Muscle of back (tissue), 11 donors: ENCODE measurements around the gene MAPK1IP1L. TPM values are rescaled to one million over a fixed set of nuclear protein-coding genes. Genes with fewer than 3 reads are reported as not detected.
"Not testable (repeated sequence)": the region's sequence is repeated elsewhere in the genome, so short reads cannot be mapped to it uniquely, and the experiment has no call there.

Experiments
- DNase-seq, 3 donors: peaks; one replicate each; pipeline versions ENCODE4 v3.0.0 to v3.0.0-alpha.2; 2013
- polyA plus RNA-seq, 10 donors: library from polyadenylated mRNA; unstranded; fragments of 120-200 nt; gene quantifications; one replicate each; pipeline ENCODE4 v1.2.1, GENCODE V29; 2013; ENCODE audit not compliant: insufficient read length in 10 of 10

The MAPK1IP1L gene
- polyA plus RNA-seq, 10 donors = 48.8 to 66.6 (median 61.0) TPM

DNA sequence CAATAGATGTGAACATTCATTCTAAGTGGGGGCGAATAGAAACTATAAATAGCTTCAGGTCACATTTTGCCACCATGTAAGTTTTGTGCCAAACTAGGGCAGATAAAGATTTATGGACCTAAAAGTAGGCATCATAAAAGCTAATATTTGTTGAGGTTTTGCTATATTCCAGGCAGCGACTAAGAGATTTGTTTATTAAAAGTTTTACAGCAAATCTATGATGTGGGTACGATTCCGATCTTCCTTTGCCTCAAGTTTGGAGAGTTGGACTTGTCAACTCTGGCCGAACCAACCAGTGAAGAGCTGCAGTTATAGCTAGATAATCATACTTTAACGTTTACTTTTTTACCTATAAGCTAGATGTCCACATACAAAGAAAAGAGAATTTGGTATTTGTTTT lies 1.6 kb downstream of the MAPK1IP1L start:
- DNase-seq = no peak

DNA sequence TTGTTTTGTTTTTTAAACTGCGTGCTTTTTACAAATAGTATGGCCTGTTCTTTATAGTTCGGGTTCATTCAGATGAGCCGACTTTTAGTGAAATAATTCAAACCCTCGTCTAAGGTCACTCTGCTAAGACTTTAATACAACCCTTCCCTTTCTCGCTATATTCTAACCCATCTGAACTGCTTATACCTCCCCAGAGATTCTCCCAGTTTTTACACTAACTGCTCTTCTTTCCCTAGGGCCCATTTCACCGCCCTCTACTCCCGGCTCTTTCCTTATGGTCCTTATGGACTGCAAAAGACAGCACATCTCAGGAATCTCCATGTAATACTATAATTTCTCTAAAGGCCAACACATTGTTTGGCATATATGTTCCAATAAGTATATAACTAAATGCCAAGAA lies 2.1 kb downstream of the MAPK1IP1L start:
- DNase-seq = no peak

DNA sequence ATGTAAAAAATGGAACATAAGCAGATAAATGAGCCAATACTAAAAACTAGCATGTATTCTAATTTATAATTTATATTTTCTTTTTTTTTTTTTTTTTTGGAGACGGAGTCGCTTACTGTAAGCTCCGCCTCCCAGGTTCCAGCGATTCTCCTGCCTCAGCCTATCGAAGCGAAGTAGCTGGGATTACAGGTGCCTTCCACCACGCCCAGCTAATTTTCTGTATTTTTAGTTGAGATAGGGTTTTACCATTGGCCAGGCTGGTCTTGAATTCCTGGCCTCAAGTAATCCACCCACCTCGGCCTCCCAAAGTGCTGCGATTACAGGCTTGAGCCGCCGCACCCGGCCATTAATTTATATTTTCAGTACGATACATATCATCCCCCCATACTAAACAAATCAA lies 2.7 kb downstream of the MAPK1IP1L start:
- no peak for DNase-seq

DNA sequence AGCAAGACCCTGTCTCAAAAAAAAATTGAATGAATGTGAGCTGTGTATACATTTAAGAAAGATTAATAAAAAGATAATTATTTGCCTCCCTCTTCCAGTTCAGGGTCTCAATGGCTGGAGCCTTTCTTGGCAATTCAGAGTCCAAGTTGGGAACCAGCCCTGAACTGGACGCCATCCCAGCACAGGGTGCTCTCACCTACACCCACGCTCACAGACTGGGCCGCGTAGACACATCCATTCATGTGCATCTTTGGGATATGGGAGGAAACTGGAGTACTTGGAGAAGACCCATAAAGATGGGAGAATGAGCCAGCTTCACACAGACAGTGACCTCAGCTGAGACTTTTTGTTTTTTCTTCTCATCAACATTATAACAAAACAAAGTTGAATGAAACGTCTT lies 6.5 kb downstream of the MAPK1IP1L start:
- no peak for DNase-seq

DNA sequence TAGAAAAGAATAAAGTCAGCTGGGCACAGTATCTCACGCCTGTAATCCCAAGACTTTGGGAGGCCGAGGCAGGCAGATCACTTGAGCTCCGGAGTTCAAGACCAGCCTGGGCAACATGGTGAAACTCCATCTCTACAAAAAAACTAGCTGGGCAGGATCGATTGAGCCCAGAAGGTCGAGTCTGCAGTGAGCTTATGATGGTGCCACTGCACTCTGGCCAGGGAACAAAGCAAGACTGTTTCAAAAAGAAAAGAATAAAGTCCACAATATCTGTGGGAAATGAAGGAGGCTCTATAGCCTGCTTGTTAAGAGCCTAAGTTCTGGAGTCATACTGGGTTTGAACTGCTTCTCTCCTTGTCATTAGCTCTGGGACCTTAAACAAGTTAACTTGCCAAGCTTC lies 7.9 kb downstream of the MAPK1IP1L start:
- DNase-seq = no peak

DNA sequence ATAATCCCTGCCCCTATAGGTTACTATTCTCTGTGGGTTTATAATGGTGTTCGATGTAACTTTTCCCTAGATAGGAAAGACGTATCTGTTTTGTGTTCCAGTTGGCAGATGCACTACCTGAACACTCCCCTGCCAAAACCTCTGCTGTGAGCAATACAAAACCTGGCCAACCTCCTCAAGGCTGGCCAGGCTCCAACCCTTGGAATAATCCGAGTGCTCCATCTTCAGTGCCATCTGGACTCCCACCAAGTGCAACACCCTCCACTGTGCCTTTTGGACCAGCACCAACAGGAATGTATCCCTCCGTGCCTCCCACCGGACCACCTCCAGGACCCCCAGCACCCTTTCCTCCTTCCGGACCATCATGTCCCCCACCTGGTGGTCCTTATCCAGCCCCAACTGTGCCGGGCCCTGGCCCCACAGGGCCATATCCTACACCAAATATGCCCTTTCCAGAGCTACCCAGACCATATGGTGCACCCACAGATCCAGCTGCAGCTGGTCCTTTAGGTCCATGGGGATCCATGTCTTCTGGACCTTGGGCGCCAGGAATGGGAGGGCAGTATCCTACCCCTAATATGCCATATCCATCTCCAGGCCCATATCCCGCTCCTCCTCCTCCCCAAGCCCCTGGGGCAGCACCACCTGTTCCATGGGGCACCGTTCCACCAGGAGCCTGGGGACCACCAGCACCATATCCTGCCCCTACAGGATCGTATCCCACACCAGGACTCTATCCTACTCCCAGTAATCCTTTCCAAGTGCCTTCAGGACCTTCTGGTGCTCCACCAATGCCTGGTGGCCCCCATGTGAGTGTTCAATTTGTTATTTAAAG lies 11.3 kb downstream of the MAPK1IP1L start:
- no peak for DNase-seq

DNA sequence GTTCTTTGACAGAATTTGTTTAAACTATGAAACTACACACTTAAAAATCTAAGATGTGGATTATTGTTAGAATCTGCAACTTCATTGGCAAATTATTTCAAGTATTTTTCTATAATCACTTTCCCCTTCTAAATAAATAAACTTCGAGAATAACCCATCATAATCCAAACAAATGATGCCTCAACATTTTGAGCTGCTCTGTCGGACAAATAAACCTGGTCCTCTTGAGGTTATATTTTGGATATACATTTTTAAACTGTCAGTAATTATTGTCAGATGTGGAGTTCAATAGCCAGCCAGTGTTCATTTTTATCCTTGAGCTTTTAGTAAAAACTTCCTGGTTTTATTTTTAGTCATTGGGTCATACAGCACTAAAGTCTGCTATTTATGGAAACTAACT lies 13.4 kb downstream of the MAPK1IP1L start:
- DNase-seq = peak in 1 of 3 donors; percentile 21

DNA sequence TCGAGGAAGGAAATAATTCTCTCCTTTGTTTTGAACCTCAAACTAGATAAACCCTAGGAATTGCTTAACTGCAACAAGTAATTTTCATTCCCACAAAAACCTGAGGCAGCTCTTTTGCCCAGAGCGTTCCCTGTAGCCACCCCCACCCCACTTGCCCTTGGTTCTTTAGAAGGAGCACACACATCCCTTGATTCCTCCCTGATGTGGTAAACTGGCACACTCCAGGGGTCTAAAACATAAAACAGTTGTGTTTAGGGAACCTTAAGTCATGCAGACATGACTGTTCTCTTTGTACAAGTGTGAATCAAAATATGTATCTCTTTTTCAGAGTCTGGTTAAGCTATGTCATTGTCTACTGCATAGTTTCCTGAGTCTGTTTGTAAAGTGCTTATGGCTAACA lies 14.0 kb downstream of the MAPK1IP1L start:
- peak in 1 of 3 donors; percentile 39 for DNase-seq

DNA sequence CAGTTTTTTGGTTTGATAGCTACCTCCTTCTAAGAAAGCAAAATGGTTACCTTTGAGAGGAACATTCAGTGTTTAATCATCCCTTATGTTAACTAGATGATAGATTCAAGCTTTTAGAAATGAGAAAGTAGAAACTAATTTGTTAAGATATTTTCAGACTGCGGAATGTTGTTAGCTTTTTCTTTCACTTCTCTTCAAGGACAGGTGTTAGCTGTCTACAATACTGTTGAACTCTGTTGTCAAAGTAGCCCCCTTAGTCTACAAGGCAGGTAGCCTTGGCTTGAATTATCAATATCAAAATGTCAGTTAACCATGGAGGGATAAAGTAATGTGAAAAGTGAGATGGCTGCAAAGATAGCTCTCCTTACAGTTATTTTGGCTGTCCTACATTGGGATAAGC lies 14.8 kb downstream of the MAPK1IP1L start:
- no peak for DNase-seq

DNA sequence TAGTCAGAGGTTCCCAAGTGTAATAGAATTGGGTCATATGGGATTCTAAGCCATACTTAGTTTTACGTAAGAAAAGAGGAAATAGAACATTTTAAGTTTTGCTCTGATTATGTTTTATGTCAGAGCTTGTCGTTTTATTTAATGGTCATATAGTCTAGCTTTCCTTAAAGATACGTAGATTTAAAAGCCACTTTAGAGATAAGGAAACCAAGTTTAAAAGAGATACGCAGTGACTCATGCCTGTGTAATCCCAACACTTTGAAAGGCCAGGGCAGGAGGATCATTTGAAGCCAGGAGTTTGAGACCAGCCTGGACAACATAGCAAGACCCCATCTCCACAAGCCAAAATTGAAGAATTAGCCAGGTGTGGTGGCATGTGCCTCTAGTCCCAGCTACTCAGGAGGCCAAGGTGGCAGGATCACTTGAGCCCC lies 19.5 kb downstream of the MAPK1IP1L start:
- DNase-seq = no peak

DNA sequence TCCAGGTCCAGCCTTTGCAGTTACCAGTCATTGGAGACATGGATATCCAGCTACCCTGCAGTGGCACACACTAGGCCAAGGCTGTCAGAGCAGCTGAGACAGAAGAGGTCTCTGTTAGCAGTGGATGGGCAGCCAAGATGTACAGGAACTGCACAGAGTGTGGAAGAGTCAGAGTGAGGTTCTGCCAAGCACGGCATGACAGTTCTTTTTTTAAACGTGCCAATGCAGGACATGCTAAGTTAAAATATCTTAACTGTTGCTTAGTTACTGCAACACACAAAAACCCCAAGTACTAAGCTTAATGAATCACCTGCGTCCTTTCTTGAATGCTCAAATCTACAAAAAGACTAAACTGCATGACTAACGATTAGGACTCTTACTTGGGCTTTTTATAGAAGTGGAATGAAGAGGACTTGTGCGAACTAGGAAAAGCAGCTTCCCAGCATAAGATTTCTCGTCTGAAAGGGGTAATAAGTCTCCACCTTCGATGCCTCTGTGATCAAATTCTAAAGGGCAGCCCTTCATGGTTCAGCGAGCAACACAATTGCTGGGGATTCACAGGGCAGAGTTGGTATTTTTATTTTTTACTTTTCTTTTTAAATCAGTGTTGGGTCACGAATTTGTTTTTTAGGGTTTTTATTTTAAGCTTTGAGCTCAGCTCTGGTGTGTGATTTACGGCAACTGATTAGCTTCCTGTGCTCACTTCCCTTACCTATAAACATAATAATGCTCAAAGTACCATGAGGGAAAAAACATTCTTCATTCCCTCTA lies 20.6 kb downstream of the MAPK1IP1L start:
- peak; percentile 51 to 69 (median 59) for DNase-seq

DNA sequence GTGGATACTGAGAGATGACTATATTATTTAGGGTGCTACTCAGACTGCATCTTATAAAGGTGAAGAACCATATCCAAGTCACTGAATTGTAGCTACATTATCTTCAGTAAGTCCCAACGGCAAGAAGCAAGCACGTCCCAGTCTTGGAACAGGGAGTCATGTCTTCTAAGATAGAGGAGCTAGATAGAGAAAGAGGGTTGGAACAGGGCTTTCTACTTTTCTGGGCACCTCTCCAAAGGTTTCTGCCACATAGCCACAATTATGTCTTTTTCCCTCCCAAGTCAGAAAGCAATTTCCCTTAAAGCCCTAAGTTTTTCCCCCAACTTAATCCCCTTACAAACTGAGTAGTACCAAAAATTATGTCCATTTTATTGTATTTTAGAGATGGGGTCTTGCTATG lies 22.4 kb downstream of the MAPK1IP1L start:
- no peak for DNase-seq

DNA sequence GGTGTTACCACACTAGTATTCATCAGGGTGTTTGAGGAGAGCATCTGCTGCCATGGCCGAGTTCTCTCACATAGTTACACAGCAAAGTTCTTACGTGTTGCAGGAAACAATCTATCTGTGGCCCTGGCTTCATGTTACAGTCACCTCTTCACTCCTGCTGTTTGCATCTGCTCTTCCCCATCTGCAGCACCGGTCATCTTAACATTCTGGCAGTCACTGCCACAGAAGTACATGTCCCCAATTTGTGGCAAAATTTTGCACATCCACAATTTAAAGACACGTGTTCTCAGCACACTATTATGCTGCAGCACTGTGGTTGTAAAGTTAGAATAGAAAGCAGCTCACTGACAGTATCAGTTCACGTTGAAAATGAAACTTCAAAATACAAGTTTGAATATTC lies 23.2 kb downstream of the MAPK1IP1L start:
- DNase-seq = no peak

DNA sequence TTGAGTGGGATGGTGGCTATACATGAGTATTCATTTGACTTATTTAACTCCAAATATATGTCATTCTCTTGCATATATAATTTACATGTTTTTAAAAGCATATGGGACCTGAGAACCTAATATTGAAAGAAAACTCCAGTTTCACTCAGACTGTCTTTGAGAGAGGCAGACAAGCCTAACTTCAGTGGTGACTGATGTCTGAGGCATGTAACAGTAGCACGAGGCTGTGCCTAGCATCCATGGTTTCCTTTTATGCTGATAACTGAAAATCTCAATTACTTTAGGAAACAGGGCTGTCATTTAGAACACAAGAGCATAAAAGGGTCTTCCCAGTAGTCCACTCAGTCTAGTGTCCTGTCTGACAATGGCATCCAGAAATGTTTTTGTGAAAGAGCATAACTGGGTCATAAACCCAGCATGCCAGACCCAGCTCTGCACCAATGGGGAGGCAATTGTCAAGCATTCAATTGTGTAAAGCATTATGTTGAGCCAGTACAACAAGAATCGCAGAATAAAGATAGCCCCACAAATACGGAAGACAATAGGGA lies 24.3 kb downstream of the MAPK1IP1L start:
- no peak for DNase-seq

DNA sequence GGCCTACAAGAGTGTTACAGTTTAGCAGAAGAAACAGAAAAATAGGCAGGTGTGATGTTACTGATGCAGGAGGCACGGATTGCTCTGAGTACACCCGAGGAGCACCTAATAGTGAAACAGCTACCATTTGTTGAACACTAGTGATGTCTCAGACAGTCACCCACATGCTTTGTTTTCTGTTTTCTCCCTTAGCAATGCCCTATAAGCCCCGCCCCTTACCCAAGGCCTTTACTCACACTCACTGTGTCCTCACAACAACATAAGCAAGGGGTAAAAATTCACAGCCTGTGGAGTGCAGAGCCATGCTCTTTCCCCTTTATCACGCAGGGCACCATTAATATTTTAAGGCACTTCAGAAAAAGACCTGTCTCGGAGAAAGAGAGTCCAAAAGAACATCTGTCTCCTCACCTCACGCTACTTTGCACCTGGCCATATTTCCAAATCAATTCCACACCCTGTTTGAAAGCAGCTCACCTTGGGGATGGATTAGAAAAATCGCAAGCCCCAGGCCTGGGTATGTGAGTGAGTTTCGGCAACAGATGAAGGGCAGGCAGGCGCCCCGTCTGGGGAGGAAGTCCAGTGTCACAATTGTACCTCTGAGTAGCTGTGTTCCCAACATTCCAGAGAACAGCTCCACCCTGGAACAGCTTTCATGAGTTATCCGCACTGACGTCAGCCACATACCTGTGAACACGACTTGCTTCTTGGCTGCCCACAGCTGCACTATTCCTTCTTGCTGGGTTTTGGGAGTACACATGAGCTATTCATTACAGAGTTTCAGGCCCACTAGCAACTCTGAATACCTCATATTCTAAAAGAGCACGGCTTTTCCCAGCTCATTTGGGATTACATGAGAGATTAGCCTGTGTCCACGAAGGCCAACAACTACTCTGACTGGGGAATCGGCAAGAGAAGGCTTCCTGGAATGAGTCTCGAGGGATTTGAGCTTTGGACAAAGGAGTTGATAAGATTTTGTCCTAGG lies 26.0 kb downstream of the MAPK1IP1L start:
- DNase-seq = no peak

DNA sequence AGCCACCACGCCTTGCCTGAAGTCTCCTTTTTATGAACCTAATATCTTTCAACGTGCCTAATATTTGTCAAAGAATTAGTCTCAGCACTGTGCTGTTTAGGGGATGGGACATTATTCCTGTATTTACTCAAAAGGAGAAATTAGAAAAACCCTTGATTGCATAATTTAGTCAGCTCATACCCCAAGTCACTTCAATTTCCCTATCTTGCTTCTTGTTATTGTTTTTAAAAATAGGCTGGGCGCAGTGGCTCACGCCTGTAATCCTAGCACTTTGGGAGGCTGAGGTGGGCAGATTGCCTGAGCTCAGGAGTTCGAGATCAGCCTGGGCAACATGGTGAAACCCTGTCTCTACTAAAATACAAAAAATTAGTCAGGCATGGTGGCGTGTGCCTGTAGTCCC lies 28.5 kb downstream of the MAPK1IP1L start:
- not testable (repeated sequence) for DNase-seq

DNA sequence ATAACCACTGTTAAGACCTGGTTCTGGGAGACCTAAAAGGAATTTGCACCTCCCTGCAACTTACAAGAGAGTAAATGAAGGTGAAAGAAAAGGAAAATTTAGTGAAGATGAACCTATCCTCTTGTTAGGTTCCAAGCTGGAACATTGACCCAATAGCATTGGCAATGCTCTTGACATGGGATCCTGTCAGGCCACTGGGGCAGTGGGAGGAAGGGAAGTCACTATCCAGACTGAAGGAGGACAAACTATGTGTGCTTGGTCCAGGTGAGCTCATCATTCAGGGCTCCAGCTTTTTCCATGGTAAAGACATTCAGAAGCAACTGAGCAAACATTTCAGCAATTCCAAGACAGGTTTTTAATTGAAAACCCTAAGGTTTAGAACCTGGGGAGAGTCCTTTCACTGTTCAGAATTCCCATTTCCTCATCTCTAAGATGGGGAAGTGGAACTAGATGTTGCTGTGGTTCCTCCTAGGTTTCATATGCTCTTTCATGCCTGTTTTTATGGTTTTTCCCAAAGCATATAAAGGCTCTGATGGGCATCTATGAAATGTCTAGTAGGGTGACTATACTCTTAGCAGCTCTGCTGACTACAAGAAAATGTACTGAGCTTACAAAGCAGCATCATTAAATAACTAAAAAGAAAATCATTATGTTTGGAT lies 33.1 kb downstream of the MAPK1IP1L start:
- no peak for DNase-seq

DNA sequence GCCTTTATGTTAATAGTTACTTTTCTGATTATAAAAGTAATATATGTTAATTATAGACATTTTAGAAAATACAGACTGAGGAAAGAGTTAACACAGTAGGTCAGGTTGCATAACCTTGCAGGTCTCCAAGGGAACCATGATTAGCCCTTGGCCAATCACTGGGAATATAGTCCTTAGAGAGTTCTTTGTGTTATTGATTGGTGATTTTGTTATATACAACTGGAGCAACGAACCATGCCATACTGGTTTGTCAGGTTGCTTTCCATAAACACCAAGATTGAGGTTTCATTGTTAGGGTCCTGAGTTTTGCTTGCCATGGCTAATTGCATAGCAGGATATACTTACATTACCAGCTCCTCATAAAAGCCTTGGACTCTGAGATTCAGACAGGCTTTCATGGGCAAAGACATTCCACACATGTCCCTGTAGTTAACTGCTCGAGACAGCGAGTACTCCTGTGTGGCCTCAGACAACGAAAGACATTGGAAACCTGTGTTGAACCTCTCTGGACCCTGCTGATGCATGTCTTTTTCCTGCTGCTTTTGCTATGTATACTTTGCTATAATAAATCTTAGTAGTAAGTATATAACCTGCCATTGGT lies 33.7 kb downstream of the MAPK1IP1L start:
- DNase-seq = no peak

DNA sequence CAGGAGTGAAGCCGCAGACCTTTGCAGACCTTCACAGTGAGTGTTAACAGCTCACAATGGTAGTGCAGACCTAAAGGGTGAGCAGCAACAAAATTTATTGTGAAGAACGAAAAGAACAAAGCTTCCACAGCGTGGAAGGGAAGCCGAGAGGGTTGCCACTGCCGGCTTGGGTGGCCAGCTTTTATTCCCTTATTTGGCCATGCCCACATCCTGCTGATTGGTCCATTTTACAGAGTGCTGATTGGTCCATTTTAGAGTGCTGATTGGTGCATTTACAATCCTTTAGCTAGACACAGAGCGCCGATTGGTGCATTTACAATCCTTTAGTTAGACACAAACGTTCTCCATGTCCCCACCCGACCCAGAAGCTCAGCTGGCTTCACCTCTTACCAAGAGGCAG lies 35.5 kb downstream of the MAPK1IP1L start:
- DNase-seq = no peak

DNA sequence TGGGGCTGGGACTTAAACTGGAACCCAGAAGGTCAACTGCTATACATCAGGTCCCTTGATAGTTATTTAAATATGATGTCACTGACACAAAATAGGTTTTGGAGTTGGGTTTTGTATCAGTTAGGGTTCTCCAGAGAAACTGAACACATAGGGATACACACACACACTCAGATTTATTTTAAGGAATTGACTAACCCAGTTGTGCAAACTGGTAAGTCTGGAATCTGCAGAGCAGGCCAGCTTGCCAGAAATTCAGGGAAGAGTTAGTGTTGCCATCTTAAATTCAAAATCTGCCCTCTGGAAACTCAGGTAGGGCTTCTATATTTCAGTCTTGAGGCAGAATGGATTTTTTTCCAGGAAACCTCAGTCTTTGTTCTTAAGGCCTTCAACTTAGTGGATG lies 36.9 kb downstream of the MAPK1IP1L start:
- DNase-seq = no peak

DNA sequence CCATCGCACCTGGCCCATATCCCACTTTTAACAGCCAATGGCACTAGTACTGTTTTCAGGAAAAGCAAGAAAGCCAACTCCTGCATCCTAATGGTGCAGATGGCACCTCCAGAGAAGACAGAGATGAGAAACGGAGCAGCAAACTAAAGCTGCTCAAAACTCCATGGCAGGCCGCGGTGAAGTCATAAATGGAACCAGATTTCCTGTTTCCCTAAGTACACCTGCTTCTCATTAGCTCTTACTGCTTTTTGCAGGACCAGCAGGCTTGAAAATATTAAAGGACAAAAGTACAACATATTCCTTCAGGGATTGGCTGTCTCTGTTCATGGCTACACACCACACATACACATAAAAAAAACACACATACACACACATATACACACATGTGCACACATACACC lies 40.9 kb downstream of the MAPK1IP1L start:
- peak in 2 of 3 donors; percentile 71 to 84 for DNase-seq
